HG03108 (cell line): ENCODE data around the gene SLC25A3.
A peak's percentile ranks its signal among the peaks of the same experiment; 100 is the strongest.
"Not testable (repeated sequence)": the region's sequence is repeated elsewhere in the genome, so short reads cannot be mapped to it uniquely, and the experiment has no call there.

Experiments used
- ATAC-seq: cut with Tn5 transposase; IDR thresholded peaks from one replicate; pipeline ENCODE4 v1.9.1; 2021; ENCODE audit warnings: moderate library complexity; ENCODE audit not compliant: unreplicated experiment

Gene SLC25A3

DNA sequence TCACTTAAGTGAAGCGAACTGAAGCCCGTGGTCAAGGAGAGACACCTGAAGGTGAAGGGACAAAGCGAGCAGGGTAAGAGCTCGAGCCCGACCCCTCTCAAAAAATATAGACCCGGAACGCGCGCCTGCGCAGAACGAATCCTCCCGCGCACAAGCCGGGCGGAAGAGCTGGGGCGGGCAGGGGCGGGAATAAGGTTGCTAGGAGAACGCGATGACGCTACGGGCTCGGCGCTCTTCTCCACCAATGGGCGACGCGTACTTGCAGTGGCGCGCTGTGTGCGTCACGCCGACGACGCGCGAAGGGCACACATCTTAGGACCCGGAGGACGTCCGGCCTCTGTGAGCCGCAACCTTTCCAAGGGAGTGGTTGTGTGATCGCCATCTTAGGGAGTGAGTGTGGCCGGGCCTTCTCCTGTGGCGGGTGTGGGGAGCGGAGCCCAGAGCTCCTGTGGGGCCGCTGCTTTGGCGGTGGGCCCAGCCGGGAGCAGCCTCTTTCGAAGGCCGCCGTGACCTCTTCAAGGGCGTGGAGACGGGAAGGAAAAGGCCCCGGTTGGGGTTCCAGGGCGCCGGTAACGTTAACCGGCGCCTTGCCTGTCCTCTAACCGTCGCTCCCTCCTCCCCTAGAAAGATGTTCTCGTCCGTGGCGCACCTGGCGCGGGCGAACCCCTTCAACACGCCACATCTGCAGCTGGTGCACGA, at the start of gene SLC25A3:
Gene SLC25A3 (plus strand): TSS at position 336 of the 699 bp plus-strand sequence. CDS start 293 bp downstream, at position 629.
- peak; percentile 100 for ATAC-seq

- ATAC-seq: no peak
Measured at GRCh38 chr12:98543701-98544100, 49.8 kb upstream of the SLC25A3 start.

DNA sequence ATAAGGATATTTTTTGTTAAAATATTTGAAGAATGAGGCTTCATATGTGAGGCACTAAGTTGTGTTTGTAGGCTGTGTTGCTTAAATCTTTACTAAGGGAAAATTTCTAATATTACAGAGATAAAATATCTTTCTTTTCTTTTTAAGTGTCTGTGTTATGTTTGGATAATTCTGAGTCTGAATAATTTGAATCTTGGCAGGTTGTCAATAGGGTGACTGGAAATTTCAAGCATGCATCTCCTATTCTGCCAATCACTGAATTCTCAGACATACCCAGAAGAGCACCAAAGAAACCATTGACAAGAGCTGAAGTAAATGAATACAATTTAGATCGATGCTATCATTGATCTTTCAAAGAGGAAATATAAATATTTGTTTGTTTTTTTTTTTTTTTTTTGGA, 48.7 kb upstream of the SLC25A3 start:
- no peak for ATAC-seq

- no peak for ATAC-seq
Measured at GRCh38 chr12:98549371-98550110, 43.9 kb upstream of the SLC25A3 start.

- no peak for ATAC-seq
Measured at GRCh38 chr12:98551787-98552186, 41.7 kb upstream of the SLC25A3 start.

DNA sequence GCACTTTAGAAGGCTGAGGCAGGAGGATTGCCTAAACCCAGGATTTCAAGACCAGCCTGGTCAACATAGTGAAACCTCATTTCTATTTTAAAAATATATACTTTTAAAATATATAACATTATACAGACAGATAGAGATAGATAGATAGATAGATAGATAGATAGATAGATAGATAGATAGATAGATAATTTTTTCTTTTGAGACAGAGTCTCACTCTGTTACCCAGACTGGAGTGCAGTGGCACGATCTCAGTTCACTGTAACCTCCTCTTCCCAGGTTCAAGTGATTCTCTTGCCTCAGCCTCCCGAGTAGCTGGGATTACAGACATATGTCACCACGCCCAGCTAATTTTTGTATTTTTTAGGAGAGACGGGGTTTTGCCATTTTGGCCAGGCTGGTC, 35.4 kb upstream of the SLC25A3 start:
- ATAC-seq: not testable (repeated sequence)

DNA sequence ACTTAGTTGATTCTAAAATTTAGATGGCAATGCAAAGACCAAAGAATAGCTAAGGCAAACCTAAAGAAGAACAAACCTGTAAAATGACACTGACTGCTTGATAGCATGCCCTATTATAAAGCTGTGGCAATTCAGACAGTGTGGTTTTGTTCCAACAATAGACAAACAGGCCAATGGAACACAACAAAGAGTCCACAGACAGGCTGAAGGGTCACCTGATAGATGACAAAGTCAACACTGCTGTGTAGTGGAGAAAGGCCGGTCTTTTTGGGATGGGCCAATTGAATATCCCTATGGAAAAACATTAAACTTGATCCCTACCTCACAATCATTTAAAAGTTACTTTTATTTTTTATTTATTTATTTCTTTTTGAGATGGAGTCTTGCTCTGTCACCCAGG, 33.8 kb upstream of the SLC25A3 start:
- ATAC-seq: no peak

DNA sequence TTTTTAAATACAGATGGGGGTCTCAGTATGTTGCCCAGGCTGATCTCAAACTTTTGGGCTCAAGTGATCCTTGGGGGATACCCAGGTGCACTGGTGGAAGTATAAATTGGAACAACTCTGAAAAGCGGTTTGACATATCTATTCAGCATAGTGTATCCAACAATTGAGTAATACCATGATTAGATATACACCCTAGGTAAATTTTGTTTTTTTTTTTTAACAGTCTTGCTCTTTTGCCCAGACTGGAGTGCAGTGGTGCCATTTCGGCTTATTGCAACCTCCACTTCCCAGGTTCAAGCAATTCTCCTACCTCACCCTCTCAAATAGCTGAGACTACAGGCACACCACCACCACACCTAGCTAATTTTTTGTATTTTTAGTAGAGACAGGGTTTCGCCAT, 31.6 kb upstream of the SLC25A3 start:
- ATAC-seq: no peak

DNA sequence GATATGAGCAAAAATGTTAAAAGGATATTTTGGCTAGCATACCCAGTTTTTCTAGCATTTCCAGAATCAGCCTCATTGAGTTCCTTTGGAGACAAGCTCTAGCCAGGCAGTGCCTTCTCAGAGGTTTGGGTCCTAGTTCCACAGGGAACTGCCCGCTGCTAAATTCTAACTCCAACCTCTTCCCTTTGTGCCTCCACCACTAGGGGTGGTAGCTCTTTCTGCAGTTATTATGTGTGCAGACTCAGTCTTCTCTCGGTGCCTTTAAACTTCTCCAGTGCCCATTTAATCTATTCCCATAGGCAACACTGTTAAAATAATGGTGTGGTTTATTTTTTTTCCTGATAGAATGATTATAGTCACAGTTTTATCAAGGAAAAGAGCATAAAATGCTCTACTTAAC, 21.5 kb upstream of the SLC25A3 start:
- no peak for ATAC-seq

GRCh38 chr12:98574110-98574509, 19.4 kb upstream of the SLC25A3 start:
- ATAC-seq: no peak

- ATAC-seq: no peak
Measured at GRCh38 chr12:98575013-98575412, 18.5 kb upstream of the SLC25A3 start.

DNA sequence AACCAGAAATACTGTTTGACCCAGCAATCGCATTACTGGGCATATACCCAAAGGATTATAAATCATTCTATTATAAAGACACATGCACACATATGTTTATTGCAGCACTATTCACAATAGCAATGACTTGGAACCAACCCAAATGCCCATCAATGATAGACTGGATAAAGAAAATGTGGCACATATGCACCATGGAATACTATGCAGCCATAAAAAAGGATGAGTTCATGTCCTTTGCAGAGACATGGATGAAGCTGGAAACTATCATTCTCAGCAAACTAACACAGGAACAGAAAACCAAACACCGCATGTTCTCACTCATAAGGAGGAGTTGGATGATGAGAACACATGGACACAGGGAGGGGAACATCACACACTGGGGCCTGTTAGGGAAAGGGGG, 16.7 kb upstream of the SLC25A3 start:
- not testable (repeated sequence) for ATAC-seq

- ATAC-seq: no peak
Measured at GRCh38 chr12:98578392-98578791, 15.1 kb upstream of the SLC25A3 start.

GRCh38 chr12:98578821-98579220, 14.7 kb upstream of the SLC25A3 start:
- ATAC-seq: no peak

DNA sequence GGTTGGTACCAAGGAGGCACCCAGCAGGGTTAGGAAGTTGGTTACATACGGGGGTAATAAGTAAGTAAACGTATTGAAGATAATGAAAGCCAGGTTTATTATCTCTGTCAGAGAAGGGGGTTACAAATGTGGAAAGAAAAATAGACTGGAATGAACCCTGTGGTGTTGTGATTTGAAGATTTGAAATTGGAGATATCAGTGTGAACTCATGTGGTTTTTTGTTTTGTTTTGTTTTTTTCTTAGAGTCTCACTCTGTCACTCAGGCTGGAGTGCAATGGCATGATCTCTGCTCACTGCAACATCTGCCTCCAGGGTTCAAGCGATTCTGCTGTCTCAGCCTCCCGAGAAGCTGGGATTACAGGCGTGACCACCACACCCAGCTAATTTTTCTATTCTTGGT, 14.1 kb upstream of the SLC25A3 start:
- ATAC-seq: no peak

DNA sequence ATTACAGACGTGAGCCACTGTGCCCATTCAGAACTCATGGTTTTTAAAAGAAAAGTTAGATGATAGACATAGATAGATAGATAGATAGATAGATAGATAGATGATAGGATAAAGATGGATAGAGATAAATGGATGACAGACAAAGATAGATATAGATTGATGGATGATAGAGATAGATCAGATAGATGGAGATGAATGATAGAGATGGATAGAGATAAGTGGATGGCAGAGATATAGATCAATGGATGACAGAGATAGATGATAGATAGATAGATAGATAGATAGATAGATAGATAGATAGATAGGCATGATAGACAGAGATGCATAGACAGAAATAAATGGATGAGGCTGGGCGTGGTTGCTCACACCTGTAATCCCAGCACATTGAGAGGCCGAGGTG, 13.7 kb upstream of the SLC25A3 start:
- no peak for ATAC-seq

DNA sequence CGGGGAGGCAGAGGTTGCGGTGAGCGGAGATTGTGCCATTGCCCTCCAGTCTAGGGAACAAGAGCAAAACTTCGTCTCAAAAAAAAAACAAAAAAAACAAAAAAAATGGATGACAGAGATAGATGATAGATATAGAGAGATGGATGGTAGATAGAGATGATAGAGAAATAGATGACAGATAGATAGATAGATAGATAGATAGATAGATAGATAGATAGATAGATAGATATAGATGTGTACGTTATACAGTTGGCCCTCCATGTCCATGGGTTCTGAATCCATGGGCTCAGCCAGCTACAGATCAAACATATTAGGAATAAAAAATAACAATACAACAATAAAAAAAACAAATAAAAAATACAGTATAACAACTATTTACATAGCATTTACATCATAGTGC, 12.8 kb upstream of the SLC25A3 start:
- no peak for ATAC-seq

DNA sequence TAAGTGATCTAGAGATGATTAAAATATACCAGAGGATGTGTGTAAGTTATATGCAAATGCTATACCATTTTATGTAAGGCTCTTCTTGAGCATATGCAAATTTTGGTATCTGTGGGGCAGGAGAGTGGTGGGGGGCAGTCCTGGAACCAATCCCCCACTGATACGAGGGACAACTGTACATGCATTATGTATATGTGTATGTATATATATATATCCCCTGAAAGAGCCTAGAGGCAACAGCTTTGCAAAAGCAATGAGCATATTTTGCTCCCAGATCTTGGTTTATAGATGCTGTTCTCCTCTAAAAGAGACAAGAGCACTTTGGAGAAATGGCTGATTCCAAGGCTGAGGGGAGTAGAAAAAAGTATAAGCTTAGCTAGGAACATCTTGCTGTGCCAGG, 12.4 kb upstream of the SLC25A3 start:
- no peak for ATAC-seq

DNA sequence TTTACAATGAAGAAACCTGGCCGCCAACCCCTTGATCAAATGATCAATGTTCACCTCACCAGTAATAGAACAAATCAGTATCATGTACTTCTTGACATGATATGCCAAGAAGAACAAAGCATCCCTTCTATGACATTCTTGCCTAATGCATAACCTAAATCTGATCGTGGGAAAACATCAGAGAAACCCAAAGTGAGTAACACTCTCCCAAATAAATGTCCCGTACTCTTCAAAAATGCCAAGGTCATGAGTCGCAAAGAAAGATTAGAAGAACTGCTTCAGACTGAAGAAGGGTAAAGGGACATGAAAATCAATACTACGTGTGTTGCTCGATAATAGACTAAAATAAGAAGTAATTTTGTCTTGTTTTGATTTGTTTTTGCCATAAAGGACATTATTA, 11.4 kb upstream of the SLC25A3 start:
- no peak for ATAC-seq

DNA sequence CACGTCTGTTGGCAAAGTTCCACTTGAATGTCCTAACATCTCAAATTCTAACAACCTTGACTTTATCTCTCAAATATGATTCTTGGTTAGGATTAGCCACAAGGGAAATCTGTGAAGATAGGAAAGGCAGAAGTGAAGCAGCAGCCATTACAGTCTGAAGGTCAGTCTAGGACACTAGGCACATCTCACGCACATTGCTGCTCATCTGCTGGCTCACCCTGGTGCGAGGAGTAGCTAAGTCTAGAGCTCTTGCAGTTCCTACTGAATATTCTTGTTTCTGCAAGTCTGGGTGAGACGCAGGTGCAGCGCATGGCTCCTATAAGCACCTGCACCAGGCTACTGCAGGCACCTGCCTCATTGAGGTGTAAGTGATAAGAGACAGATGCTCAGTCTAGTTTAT, 6.4 kb upstream of the SLC25A3 start:
- no peak for ATAC-seq

DNA sequence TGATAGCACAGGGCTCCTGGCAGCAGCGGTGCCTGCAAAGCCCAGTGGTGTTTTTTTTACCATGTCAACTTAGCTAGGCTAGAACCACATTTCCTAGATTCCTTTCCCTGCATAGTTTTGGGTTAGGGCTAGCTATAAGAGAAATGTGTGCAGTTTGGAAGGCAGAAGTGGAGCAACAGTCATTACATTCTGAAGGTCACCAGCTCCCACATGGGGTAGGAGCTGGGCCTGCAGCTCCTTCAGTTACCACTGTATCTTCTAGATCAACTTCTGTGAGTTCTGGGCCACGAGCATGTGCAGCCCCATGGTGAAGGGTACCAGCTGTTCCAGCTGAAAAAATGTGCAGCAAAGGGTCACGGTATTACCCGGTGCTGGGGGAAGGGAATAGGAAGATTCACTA, 2.3 kb upstream of the SLC25A3 start:
- no peak for ATAC-seq

GRCh38 chr12:98592825-98593322, 612 bp upstream of the SLC25A3 start:
- ATAC-seq: no peak
